GM21367 (cell line): ENCODE results near the gene GLG1.
"Not testable (repeated sequence)": the region's sequence is repeated elsewhere in the genome, so short reads cannot be mapped to it uniquely, and the experiment has no call there.

ENCODE experiments used
- ATAC-seq: cut with Tn5 transposase; IDR thresholded peaks from one replicate; pipeline ENCODE4 v1.9.1; 2021; ENCODE audit not compliant: unreplicated experiment

Gene GLG1

GRCh38 chr16:74542911-74543578 is 63.9 kb downstream of the GLG1 start:
- not testable (repeated sequence) for ATAC-seq

DNA sequence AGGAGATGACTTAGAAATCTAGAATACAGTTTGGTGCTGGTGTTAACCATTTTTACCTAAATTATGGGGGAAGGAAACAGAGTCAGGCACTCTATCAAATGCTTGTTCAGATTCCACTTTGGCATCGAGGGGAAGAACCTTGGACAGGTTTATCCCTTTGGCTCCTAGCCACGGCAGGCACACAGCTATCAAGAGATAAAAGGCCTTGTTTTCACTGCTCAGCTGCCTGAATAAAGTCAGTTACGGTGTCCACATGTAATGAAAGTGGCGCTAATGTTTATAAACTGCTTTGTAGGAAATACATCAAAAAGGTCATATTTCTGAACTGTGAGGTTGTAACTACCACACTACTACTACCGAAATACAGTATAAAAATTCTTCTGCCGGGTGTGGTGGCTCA is 66.3 kb downstream of the GLG1 start:
- ATAC-seq = not testable (repeated sequence)

DNA sequence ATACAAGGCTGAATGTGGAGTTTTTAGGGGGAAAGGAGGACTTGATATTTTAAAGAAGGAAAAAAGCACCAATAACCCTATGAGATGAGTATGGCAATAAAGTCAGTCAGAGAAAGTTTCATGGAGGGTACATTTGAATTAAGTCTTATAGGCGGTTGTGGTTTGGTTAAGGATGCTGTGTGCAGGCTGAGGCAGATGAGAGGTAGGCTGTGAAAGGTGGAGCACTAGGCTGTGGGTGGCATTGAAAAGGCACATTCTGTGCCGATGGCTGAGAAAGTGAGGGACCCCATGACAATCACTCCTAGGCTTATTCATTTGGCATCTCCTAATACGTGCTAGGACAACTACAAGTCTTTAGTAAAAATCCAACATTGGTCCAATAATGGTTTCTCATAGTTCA is 68.1 kb downstream of the GLG1 start:
- ATAC-seq = not testable (repeated sequence)

DNA sequence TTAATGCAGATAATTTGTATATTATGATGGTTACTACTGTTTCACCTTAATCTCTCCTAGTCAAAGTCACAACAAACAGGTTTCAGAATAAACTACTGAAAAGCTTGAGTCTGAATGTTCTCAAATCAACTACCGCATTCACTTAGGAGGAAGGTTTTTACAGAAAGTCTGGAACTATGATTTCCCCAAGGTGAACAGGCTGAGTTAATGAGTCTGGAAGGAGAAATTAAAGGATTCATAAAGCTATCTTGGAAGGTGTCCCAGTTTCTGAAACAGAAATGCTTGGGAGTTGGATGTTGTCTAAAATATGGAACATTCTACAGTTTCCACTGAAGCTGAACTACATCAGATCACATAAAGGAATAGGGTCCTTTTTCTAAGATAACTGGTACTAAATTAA is 69.2 kb downstream of the GLG1 start:
- not testable (repeated sequence) for ATAC-seq

DNA sequence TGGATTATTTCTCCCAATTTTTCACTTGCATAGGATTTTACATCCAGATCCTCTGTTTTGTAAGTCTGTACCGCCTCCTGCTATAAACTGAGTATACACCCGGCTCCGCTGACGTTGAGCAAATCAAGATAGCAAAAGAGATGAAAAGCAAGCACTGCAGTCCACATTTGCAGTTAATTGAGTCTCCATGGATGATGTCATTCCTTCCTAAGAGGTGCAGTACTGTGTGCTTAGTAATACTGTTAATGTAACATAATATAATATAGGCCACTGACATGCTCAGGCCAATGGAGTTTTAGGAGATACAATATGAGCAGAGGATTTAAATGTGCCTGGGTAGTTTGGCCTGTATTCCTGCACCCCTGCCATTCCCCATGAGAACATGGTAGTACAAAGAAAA is 72.3 kb downstream of the GLG1 start:
- ATAC-seq = not testable (repeated sequence)

- no peak for ATAC-seq
Measured at GRCh38 chr16:74524926-74525325, 82.0 kb downstream of the GLG1 start.

DNA sequence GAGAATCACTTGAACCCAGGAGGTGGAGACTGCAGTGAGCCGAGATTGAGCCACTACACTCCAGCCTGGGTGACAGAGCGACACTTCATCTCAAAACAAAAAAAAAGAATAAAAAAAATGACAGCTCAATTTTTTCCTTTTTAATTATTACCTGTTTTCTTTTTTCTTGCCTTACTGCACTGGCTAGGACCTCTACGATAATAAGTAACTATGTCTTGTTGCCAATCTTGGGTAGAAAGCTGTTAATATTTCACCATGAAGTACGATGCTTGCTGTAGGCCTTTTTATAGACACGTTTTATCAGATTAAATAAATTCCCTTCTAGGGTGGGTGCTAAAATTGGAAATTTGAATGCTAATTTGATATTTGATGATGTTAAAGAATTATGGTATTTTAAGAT is 82.8 kb downstream of the GLG1 start:
- ATAC-seq = no peak

DNA sequence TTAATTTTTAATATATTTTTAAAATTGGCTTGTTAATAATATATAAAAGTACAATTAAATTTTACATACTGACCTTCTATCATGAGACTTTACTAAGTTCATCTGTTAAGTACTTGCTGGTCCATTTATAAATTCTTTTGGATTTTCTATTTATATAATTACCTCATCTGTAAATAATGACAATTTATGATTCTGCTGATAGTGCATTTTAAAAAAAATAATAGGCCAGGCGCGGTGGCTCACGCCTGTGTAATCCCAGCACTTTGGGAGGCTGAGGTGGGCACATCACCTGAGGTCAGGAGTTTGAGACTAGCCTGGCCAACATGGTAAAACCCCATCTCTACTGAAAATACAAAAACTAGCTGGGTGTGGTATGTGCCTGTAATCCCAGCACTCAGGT is 83.2 kb downstream of the GLG1 start:
- ATAC-seq = not testable (repeated sequence)

GRCh38 chr16:74522160-74522559 is 84.8 kb downstream of the GLG1 start:
- ATAC-seq = no peak

- no peak for ATAC-seq
Measured at GRCh38 chr16:74521691-74522090, 85.2 kb downstream of the GLG1 start.

DNA sequence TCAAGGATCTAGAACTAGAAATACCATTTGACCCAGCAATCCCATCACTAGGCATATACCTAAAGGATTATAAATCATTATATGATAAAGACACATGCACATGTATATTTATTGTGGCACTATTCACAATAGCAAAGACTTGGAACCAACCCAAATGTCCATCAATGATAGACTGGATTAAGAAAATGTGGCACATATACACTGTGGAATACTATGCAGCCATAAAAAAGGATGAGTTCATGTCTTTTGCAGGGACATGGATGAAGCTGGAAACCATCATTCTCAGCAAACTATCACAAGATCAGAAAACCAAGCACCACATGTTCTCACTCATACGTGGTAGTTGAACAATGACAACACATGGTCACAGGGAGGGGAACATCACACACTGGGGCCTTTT is 88.0 kb downstream of the GLG1 start:
- ATAC-seq = not testable (repeated sequence)

DNA sequence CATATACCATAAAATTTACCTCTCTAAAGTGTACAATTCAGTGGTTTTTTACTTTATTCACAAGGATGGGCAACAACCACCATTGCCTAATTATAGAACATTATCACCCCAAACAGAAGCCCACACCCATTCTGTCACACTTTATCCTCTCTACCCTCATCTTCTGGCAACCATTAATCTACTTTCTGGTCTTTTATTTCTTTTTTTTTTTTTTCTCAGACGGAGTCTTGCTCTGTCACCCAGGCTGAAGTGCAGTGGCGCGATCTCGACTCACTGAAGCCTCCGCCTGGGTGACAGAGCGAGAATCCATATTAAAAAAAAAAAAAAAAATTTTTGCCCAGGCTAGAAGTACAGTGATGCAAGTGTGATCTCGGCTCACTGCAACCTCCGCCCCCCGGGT is 95.0 kb downstream of the GLG1 start:
- no peak for ATAC-seq

DNA sequence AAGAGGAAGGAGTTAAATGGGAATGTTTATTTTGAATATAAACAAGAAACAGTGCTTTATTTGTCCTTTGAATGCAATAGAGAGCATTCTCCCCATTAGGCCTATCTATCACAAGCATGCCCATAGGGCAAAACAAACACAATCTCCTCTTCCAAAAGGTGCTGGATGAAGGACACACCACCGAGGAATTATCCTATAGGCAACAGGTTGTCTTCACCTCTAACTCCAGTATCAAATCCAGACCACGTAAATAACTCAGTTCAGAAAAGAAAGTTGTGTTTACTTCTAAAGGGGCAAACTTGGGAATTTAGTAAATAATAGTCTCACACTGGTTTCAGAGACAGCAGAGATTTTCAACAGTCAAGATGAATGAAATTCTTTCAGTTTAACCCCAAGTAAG is 101.9 kb downstream of the GLG1 start:
- no peak for ATAC-seq

GRCh38 chr16:74503412-74503811 is 103.5 kb downstream of the GLG1 start:
- ATAC-seq = no peak

- ATAC-seq = no peak
Measured at GRCh38 chr16:74501484-74502478, 105.1 kb downstream of the GLG1 start.

- no peak for ATAC-seq
Measured at GRCh38 chr16:74500907-74501306, 106.0 kb downstream of the GLG1 start.

DNA sequence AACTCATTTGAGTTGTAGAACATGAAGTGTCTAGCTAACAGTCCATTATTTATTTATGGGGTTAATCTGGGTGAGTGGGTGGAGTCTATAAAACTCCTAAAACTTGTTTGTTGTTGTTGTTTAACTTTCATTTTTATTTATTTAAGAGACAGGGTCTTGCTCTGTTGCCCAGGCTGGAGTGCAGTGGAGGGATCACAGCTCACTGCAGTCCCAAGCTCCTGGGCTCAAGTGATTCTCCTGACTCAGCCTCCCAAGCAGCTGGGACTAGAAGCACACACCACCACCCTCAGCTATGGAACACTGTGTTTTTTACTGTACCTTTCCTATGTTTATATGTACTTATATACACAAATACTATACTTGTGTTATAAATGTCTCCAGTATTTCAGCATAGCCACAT is 107.8 kb downstream of the GLG1 start:
- no peak for ATAC-seq

- no peak for ATAC-seq
Measured at GRCh38 chr16:74497761-74498160, 109.2 kb downstream of the GLG1 start.

- ATAC-seq = no peak
Measured at GRCh38 chr16:74496054-74496453, 110.9 kb downstream of the GLG1 start.

- no peak for ATAC-seq
Measured at GRCh38 chr16:74492976-74493375, 113.9 kb downstream of the GLG1 start.

GRCh38 chr16:74487634-74488495 is 119.0 kb downstream of the GLG1 start:
- no peak for ATAC-seq
